Peyer's patch (tissue), 4 donors: ENCODE measurements around the gene PRKACB. TPM values are rescaled to one million over a fixed set of nuclear protein-coding genes. Genes with fewer than 3 reads are reported as not detected.
A peak's percentile ranks its signal among the peaks of the same experiment; 100 is the strongest.

ENCODE experiments used
- DNase-seq, 3 donors: peaks; one replicate each; pipeline ENCODE4 v3.0.0-alpha.2; 2017 to 2019
- H3K27ac ChIP-seq, 4 donors: fragments of 200-600 bp; sonication (generic); one replicate each; pipeline ENCODE4 v1.5.1; 2016 to 2019
- H3K27me3 ChIP-seq, 2 donors: fragments of 200-600 bp; sonication (generic); one replicate each; pipeline ENCODE4 v1.5.1; 2019
- H3K36me3 ChIP-seq, 3 donors: fragments of 200-600 bp; sonication (generic); one replicate each; pipeline ENCODE4 v1.5.1; 2016 to 2019
- H3K4me1 ChIP-seq, 4 donors: fragments of 200-600 bp; sonication (generic); one replicate each; pipeline ENCODE4 v1.5.1; 2016 to 2019
- H3K4me3 ChIP-seq, 4 donors: fragments of 200-600 bp; sonication (generic); 1 replicate in 3 of 4; 2 replicates in 1 of 4; pipeline ENCODE4 v1.5.1; 2016 to 2019; ENCODE audit warnings: mild to moderate bottlenecking in 1 of 4
- H3K9me3 ChIP-seq, 4 donors: fragments of 200-600 bp; sonication (generic); one replicate each; pipeline ENCODE4 v1.5.1; 2016 to 2019; ENCODE audit warnings: mild to moderate bottlenecking in 1 of 4
- CTCF ChIP-seq, 6 experiments: fragments of 450-650 bp in 4 of 6; fragments of 200-600 bp in 2 of 6; sonication (generic) in 1 of 6; IDR thresholded peaks; one replicate each; pipeline ENCODE4 v1.5.1; 2017 to 2019; ENCODE audit warnings: antibody characterized with exemption in 6 of 6, mild to moderate bottlenecking in 3 of 6, moderate library complexity in 1 of 6
- POLR2A ChIP-seq, 2 donors: fragments of 450-650 bp; IDR thresholded peaks; one replicate each; pipeline ENCODE4 v1.5.1; 2017; ENCODE audit warnings: antibody characterized with exemption in 2 of 2, mild to moderate bottlenecking in 2 of 2, moderate library complexity in 2 of 2
- total RNA-seq, 4 donors: library from RNA; depleted of rRNA; stranded (reverse); fragments of >200 nt; gene quantifications; one replicate each; pipeline ENCODE4 v1.1.0, GENCODE V29; 2016

PRKACB gene
- total RNA-seq, 4 donors from 2014 or later: 8.1 to 34.7 (median 8.8) TPM

- H3K4me1 ChIP-seq: no peaks in the 10 kb centered on the region
- H3K4me3 ChIP-seq: no peak overlapping the region
- DNase-seq: peak in 2 of 3 donors; percentile 40 to 74
- H3K27me3 ChIP-seq: no peaks in the 10 kb centered on the region
- peak in 4 of 6 experiments; percentile 58 to 71 (median 68) for TF ChIP-seq CTCF (IDR thresholded peaks at IDR 0.05)
- TF ChIP-seq POLR2A (IDR thresholded peaks at IDR 0.05): no peak
- H3K27ac ChIP-seq: no peak overlapping the region
- no peaks in the 10 kb centered on the region for H3K9me3 ChIP-seq
- no peaks in the 10 kb centered on the region for H3K36me3 ChIP-seq
Observed at GRCh38 chr1:84122780-84123382, 21.2 kb upstream of the PRKACB start.

DNA sequence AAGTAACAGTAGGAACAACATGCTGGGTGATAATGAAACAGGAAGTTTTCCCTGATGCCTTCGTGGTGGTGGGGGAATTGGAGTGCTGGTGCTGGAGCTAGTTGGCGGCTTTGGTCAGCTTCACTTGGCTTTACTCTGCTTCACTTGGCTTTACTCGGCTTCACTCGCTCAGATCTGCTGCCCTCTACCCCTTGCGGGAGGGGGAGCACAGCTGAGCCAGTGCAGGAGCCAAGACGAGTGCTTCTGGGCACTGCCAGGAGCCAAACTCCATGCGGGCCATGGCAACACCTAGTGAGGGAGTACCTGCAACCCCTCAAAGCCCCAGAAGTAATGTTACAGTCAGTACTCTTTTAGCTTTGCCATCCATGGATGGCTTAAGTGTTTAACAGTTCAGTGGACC lies 10.6 kb upstream of the PRKACB start:
- no peaks in the 10 kb centered on the region for H3K36me3 ChIP-seq
- no peaks in the 10 kb centered on the region for H3K9me3 ChIP-seq
- no peak overlapping the region for H3K27ac ChIP-seq
- no peak for TF ChIP-seq CTCF (IDR thresholded peaks at IDR 0.05)
- no peak for TF ChIP-seq POLR2A (IDR thresholded peaks at IDR 0.05)
- H3K4me1 ChIP-seq: no peaks in the 10 kb centered on the region
- no peak for DNase-seq
- no peaks in the 10 kb centered on the region for H3K27me3 ChIP-seq
- H3K4me3 ChIP-seq: no peak overlapping the region

DNA sequence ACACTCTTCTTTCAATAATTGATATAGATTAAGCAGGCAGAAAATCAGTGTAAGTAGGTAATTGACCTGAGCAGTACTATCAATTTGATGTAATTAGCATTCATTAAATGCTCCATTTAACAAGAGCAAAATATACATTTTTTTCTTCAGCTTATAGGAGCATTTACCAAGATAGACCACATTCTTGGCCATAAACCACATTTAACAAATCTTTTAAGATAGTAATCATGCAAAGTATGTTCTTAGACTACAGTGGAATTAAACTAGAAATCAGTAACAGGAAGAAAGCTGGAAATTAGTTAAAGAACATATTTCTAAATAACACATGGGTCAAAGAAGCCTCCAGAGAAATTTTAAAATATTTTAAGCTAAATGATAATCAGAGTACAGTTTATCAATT lies 8.7 kb upstream of the PRKACB start:
- TF ChIP-seq CTCF (IDR thresholded peaks at IDR 0.05) (no peak), POLR2A (IDR thresholded peaks at IDR 0.05) (no peak)
- Histone ChIP-seq H3K4me3 (no peak overlapping the region), H3K9me3 (no peaks in the 10 kb centered on the region), H3K27ac (no peak overlapping the region), H3K4me1 (no peaks in the 10 kb centered on the region), H3K36me3 (no peaks in the 10 kb centered on the region), H3K27me3 (no peaks in the 10 kb centered on the region)
- DNase-seq: no peak

DNA sequence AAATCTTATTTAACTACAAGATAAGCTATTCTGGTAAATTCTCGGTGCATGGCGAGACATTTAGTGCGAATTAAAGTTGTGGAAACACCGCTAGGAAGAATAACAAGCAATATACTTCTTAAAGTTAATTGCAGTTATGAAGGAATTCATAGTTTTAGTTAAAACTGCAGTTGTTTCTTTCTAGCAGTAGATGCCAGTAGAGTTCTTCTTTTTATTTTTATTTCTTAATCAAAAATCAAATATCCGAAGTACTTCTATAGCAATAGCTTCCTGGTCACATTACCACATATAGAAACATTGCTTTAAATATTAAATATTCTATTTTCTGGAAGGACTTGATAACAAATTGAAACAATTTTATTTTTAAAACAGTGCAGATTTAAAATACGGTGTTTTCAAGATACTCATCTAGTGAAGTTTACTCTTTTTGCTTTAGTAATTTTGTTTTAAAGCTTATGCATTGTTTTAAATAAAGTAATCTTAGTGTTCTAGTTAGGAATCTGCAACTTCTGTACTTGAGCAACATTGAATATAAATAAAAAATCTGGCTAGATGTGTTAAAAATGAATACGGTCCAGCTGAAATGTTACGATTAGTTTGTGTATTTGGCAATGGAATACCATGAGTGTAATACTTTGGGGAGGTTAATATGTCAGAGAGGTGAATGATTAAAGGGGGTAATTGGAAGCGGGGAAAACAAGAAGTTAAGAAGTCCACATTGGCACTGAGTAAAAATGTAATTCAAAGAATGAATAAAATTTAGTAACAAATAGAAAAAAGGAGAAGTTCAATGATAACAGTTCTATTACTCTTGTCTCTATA lies 2.7 kb upstream of the PRKACB start:
- Histone ChIP-seq H3K27ac (no peak overlapping the region), H3K36me3 (no peaks in the 10 kb centered on the region), H3K4me3 (no peak overlapping the region), H3K4me1 (no peaks in the 10 kb centered on the region), H3K27me3 (no peaks in the 10 kb centered on the region), H3K9me3 (no peaks in the 10 kb centered on the region)
- no peak for DNase-seq
- TF ChIP-seq CTCF (IDR thresholded peaks at IDR 0.05): peak in 5 of 6 experiments; percentile 55 to 78 (median 76)
- TF ChIP-seq POLR2A (IDR thresholded peaks at IDR 0.05): no peak

- peak overlapping the region; percentile 16 to 36 (median 28) for H3K4me3 ChIP-seq
- peak overlapping the region; percentile 50 to 70 (median 64) for H3K27ac ChIP-seq
- H3K9me3 ChIP-seq: no peaks in the 10 kb centered on the region
- H3K36me3 ChIP-seq: no peaks in the 10 kb centered on the region
- H3K27me3 ChIP-seq: no peaks in the 10 kb centered on the region
- TF ChIP-seq CTCF (IDR thresholded peaks at IDR 0.05) (no peak), POLR2A (IDR thresholded peaks at IDR 0.05) (no peak)
- peak in 1 of 3 donors; percentile 46 for DNase-seq
- peaks cover 0 to 3% (median 0%) of the 10 kb centered on the region in 4 donors for H3K4me1 ChIP-seq
Observed at GRCh38 chr1:84145068-84145467, 997 bp downstream of the PRKACB start.
